B cell (primary cell): ENCODE measurements around the gene HAO2. TPM values are rescaled to one million over a fixed set of nuclear protein-coding genes. Genes with fewer than 3 reads are reported as not detected.

Source experiments
- ATAC-seq: fragments of 200-7000 bp; cut with Tn5 transposase; one replicate; pipeline ENCODE4 v1.10.0; 2021; ENCODE audit warnings: low read depth, mild to moderate bottlenecking, moderate number of reproducible peaks, moderate library complexity
- CTCF ChIA-PET: fragments of 350-600 bp; sonication (Branson Sonifier 250); formaldehyde crosslinking; loops from one replicate; lab custom pipeline; 2021; ENCODE audit warnings: antibody characterized with exemption, inconsistent platforms; lab: Charles Lee
- POLR2A ChIA-PET: fragments of 350-600 bp; sonication (Branson Sonifier 250); formaldehyde crosslinking; loops from one replicate; lab custom pipeline; 2021; ENCODE audit warnings: antibody characterized with exemption; lab: Charles Lee
- DNase-seq: peaks from one replicate; pipeline ENCODE4 v3.0.0; 2013
- H2AFZ ChIP-seq: 2 replicates; pipeline ENCODE4 v1.6.1; 2012; ENCODE audit warnings: mild to moderate bottlenecking, low read depth, low read length; ENCODE audit not compliant: insufficient read depth, poor library complexity, severe bottlenecking
- H3K27ac ChIP-seq, 2 donors: 1 replicate in 1 of 2; 2 replicates in 1 of 2; pipeline ENCODE4 v1.5.1; 2012 to 2013; ENCODE audit warnings: low read length in 2 of 2, mild to moderate bottlenecking in 2 of 2, moderate library complexity in 1 of 2
- H3K27me3 ChIP-seq, 4 experiments: fragments of 200-600 bp in 1 of 4; sonication (generic) in 1 of 4; replicated peaks in 1 of 4; 1 replicate in 2 of 4; 2 replicates in 2 of 4; pipeline versions ENCODE4 v1.6.1 to v1.7.0; 2013 to 2016; ENCODE audit warnings: low read length in 3 of 4, mild to moderate bottlenecking in 2 of 4, mixed read lengths in 1 of 4, moderate library complexity in 1 of 4; ENCODE audit not compliant: insufficient read depth in 4 of 4, control insufficient read depth in 3 of 4; ENCODE audit errors: control extremely low read depth in 1 of 4
- H3K36me3 ChIP-seq, 2 experiments: replicated peaks in 1 of 2; 1 replicate in 1 of 2; 2 replicates in 1 of 2; pipeline versions ENCODE4 v1.6.1 to v1.7.1; 2013; ENCODE audit warnings: low read length in 1 of 2; ENCODE audit not compliant: insufficient read depth in 2 of 2, control insufficient read depth in 1 of 2; ENCODE audit errors: control extremely low read depth in 1 of 2, extremely low read depth in 1 of 2
- H3K4me1 ChIP-seq, 2 donors: fragments of 200-600 bp in 1 of 2; sonication (generic) in 1 of 2; 1 replicate in 1 of 2; 2 replicates in 1 of 2; pipeline versions ENCODE4 v1.5.1 to v1.6.1; 2013 to 2017; ENCODE audit warnings: low read length in 2 of 2; ENCODE audit not compliant: control insufficient read depth in 2 of 2, insufficient read depth in 2 of 2
- H3K4me2 ChIP-seq: replicated peaks from 2 replicates; pipeline ENCODE3; 2012; ENCODE audit warnings: mild to moderate bottlenecking, low read depth, low read length; ENCODE audit not compliant: poor library complexity, severe bottlenecking
- H3K4me3 ChIP-seq, 5 experiments: fragments of 200-600 bp in 1 of 5; sonication (generic) in 1 of 5; 1 replicate in 3 of 5; 2 replicates in 2 of 5; pipeline versions ENCODE4 v1.5.1 to v1.7.0; 2011 to 2016; ENCODE audit warnings: low read length in 4 of 5, mild to moderate bottlenecking in 4 of 5, low read depth in 2 of 5, control low read depth in 1 of 5, moderate library complexity in 1 of 5; ENCODE audit not compliant: insufficient read depth in 1 of 5; ENCODE audit errors: control extremely low read depth in 1 of 5, extremely low read depth in 1 of 5
- H3K79me2 ChIP-seq: fragments of 200-600 bp; sonication (generic); one replicate; pipeline ENCODE4 v1.6.0; 2016; ENCODE audit warnings: low read length; ENCODE audit not compliant: control insufficient read depth, insufficient read depth
- H3K9ac ChIP-seq: fragments of 200-600 bp; sonication (generic); 2 replicates; pipeline ENCODE4 v1.6.1; 2017; ENCODE audit warnings: mild to moderate bottlenecking, low read length, moderate library complexity
- H3K9me3 ChIP-seq, 3 donors: one replicate each; pipeline versions ENCODE4 v1.6.1 to v1.7.1; 2013; ENCODE audit warnings: low read length in 2 of 3; ENCODE audit not compliant: control insufficient read depth in 2 of 3, insufficient read depth in 1 of 3; ENCODE audit errors: control extremely low read depth in 1 of 3
- H4K20me1 ChIP-seq: 2 replicates; pipeline ENCODE4 v1.6.0; 2012; ENCODE audit warnings: mild to moderate bottlenecking, low read length; ENCODE audit not compliant: insufficient read depth, control insufficient read depth, poor library complexity, severe bottlenecking
- H3K27ac Mint-ChIP-seq: one replicate; pipeline ENCODE4 v1.8.0; 2021; ENCODE audit warnings: mixed read lengths
- H3K27me3 Mint-ChIP-seq: one replicate; pipeline ENCODE4 v1.8.0; 2021; ENCODE audit warnings: mixed read lengths
- H3K4me1 Mint-ChIP-seq: one replicate; pipeline ENCODE4 v1.8.0; 2021; ENCODE audit warnings: mixed read lengths
- H3K4me3 Mint-ChIP-seq: one replicate; pipeline ENCODE4 v1.8.0; 2021; ENCODE audit warnings: mixed read lengths
- H3K9me3 Mint-ChIP-seq: one replicate; pipeline ENCODE4 v1.8.0; 2022; ENCODE audit warnings: mixed read lengths; ENCODE audit not compliant: insufficient read depth
- CTCF ChIP-seq: fragments of 200-600 bp; IDR thresholded peaks from one replicate; pipeline ENCODE4 v1.8.0; 2022; ENCODE audit warnings: antibody characterized with exemption, mild to moderate bottlenecking
- EZH2 ChIP-seq: IDR thresholded peaks from 2 replicates; pipeline ENCODE4 v1.6.1; 2012; ENCODE audit warnings: borderline replicate concordance, low read depth, mild to moderate bottlenecking, moderate library complexity, low read length; ENCODE audit not compliant: insufficient read depth, poor library complexity, severe bottlenecking
- WGBS: methylation state at CpG from one replicate; pipeline ENCODE4 v1.1.5; 2013; ENCODE audit warnings: missing lambda C conversion rate; ENCODE audit not compliant: insufficient coverage; 5-methylcytosine and 5-hydroxymethylcytosine counted together
- intact Hi-C: fragments of 100-400 bp; cut with micrococcal nuclease; formaldehyde crosslinking; loops from one replicate; pipeline ENCODE4 v1.10.0; 2022
- polyA plus RNA-seq: library from polyadenylated mRNA; depleted of rRNA; stranded (reverse); fragments of >200 nt; gene quantifications from 2 replicates; pipeline ENCODE4 v1.2.3, GENCODE V29; 2012
- total RNA-seq, 2 donors: library from RNA; stranded (reverse); fragments of 120-200 nt in 1 of 2; gene quantifications; 1 replicate in 1 of 2; 2 replicates in 1 of 2; pipeline versions ENCODE4 v1.2.3 to v1.2.4, GENCODE V29; 2013 to 2022

HAO2 gene
- total and polyA plus RNA-seq, 2 donors (not counting 1 experiment from before 2014, with no cell fraction given) = not detected

GRCh38 chr1:119430486-119430885, 61.9 kb downstream of the HAO2 start:
- DNase-seq = no peak
- Histone ChIP-seq H3K4me2 (no peak overlapping the region), H3K36me3 (no peaks in the 10 kb centered on the region), H3K4me3 (no peak overlapping the region), H3K27ac (no peak overlapping the region), H3K9me3 (no peaks in the 10 kb centered on the region), H4K20me1 (no peaks in the 10 kb centered on the region), H2AFZ (no peak overlapping the region), H3K9ac (no peak overlapping the region), H3K4me1 (no peaks in the 10 kb centered on the region), H3K79me2 (no peaks in the 10 kb centered on the region), H3K27me3 (peaks cover 0 to 3% (median 0%) of the 10 kb centered on the region in 4 experiments)
- no peaks in the 10 kb centered on the region for H3K4me1 Mint-ChIP-seq
- no peak overlapping the region for H3K27ac Mint-ChIP-seq
- no CpG with 5 or more reads among the region's 2 CpGs for WGBS
- ATAC-seq = no peak
- TF ChIP-seq EZH2 (no peak), CTCF (no peak)
- intact Hi-C loops = no loop called here
- CTCF ChIA-PET = no interaction called here
- H3K27me3 Mint-ChIP-seq = peaks cover 32% of the 10 kb centered on the region
- no peak overlapping the region for H3K4me3 Mint-ChIP-seq
- H3K9me3 Mint-ChIP-seq = no peaks in the 10 kb centered on the region
- POLR2A ChIA-PET = no interaction called here

GRCh38 chr1:119431836-119432235, 63.3 kb downstream of the HAO2 start:
- 79% methylated on average over 2 of the region's 3 CpGs for WGBS
- Mint-ChIP-seq H3K9me3 (no peaks in the 10 kb centered on the region), H3K27ac (no peak overlapping the region), H3K4me1 (no peaks in the 10 kb centered on the region), H3K27me3 (peaks cover 32% of the 10 kb centered on the region), H3K4me3 (no peak overlapping the region)
- H3K4me1 ChIP-seq = no peaks in the 10 kb centered on the region
- DNase-seq = no peak
- H3K4me3 ChIP-seq = no peak overlapping the region
- no peak for TF ChIP-seq CTCF
- no peak for TF ChIP-seq EZH2
- no peak overlapping the region for H3K27ac ChIP-seq
- H3K36me3 ChIP-seq = no peaks in the 10 kb centered on the region
- H4K20me1 ChIP-seq = no peaks in the 10 kb centered on the region
- ATAC-seq = no peak
- intact Hi-C loops = no loop called here
- H3K79me2 ChIP-seq = no peaks in the 10 kb centered on the region
- H3K27me3 ChIP-seq = peaks cover 0 to 3% (median 0%) of the 10 kb centered on the region in 4 experiments
- no peak overlapping the region for H2AFZ ChIP-seq
- H3K4me2 ChIP-seq = no peak overlapping the region
- no peaks in the 10 kb centered on the region for H3K9me3 ChIP-seq
- POLR2A ChIA-PET = no interaction called here
- no peak overlapping the region for H3K9ac ChIP-seq
- CTCF ChIA-PET = no interaction called here
